ENCODE measurements around the gene AP3D1. TPM values are rescaled to one million over a fixed set of nuclear protein-coding genes. Genes with fewer than 3 reads are reported as not detected.
"Not testable (repeated sequence)": the region's sequence is repeated elsewhere in the genome, so short reads cannot be mapped to it uniquely, and the experiment has no call there.

The AP3D1 gene
- total and polyA plus RNA-seq, 7 donors, result 43.1 to 127 (median 55.7) TPM

DNA sequence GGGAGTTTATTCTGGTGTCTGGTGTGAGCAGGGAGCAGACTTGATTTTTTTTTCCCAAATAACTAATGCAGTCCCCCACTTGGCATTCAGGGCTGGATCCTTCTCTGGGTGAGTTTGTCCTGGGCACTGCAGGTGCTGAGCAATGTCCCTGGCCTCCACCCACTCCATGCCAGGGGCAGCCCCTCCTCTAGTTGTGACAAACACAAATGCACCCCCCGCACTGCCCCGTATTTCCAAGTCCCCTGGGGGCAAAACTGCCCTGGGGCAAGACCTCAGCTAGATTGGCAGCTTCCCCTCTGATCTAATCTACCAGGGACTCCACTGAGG is 61.7 kb downstream of the AP3D1 start:
- Histone ChIP-seq H3K27ac (peak overlapping the region; percentile 88 to 99 (median 93)), H3K4me3 (no peak overlapping the region), H3K27me3 (no peaks in the 10 kb centered on the region), H3K4me1 (peaks cover 0 to 96% (median 85%) of the 10 kb centered on the region in 4 donors), H3K9me3 (no peaks in the 10 kb centered on the region), H3K36me3 (peaks cover 0 to 6% (median 0%) of the 10 kb centered on the region in 4 donors)
- no peak for DNase-seq
- WGBS, 2 donors, result 63 to 81% methylated on average over 2 of the region's 2 CpGs
- intact Hi-C loops (cut with DNase I), result loop anchor here (5.0 kb wide), 1 partner anchor 72 kb away; the partner anchor contains the start of gene BTBD2
- TF ChIP-seq POLR2AphosphoS5 (IDR thresholded peaks at IDR 0.05), result no peak
- TF ChIP-seq EP300 (IDR thresholded peaks at IDR 0.05), result no peak
- TF ChIP-seq, protein P1, sequence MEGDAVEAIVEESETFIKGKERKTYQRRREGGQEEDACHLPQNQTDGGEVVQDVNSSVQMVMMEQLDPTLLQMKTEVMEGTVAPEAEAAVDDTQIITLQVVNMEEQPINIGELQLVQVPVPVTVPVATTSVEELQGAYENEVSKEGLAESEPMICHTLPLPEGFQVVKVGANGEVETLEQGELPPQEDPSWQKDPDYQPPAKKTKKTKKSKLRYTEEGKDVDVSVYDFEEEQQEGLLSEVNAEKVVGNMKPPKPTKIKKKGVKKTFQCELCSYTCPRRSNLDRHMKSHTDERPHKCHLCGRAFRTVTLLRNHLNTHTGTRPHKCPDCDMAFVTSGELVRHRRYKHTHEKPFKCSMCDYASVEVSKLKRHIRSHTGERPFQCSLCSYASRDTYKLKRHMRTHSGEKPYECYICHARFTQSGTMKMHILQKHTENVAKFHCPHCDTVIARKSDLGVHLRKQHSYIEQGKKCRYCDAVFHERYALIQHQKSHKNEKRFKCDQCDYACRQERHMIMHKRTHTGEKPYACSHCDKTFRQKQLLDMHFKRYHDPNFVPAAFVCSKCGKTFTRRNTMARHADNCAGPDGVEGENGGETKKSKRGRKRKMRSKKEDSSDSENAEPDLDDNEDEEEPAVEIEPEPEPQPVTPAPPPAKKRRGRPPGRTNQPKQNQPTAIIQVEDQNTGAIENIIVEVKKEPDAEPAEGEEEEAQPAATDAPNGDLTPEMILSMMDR (IDR thresholded peaks at IDR 0.05), result no peak
- no peak for TF ChIP-seq POLR2A (IDR thresholded peaks at IDR 0.05)

DNA sequence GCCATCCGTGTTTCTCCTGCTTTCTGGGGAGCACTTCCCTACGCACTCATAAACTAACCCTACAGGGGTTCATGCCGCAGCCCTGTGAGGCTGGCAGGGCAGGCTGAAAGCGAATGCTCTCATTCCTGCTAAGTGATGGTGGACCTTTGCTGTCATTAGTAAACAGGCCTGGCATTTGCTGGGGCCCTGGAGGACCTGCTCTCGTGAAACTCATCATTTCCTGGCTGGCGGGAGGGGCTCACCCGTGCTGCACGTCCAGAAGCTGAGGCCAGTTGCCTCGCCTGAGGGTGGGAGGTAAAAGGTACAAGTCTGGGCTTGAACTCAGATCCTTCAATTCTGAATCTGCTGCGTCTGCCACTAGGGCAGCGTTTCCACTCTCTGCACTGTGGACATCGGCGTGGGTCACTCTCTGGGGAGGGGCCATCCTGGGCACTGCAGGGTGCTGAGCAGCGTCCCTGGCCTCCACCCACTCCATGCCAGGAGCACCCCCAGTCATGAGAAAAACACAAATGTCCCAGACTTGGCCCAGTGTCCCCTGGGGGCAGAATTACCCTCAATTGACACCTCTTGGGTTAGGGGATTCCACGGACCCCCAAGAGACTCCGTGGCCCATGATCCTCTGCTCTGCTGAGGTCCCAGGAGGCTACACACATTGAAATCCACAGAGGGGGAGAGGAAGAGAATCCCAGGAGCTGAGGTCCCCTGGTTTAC is 62.2 kb downstream of the AP3D1 start:
- whole genome bisulfite sequencing, 2 donors, result 63 to 80% methylated on average over 16 of the region's 16 CpGs
- no peak for DNase-seq
- Histone ChIP-seq H3K4me3 (no peak overlapping the region), H3K9me3 (no peaks in the 10 kb centered on the region), H3K27ac (peak overlapping the region; percentile 88 to 99 (median 93)), H3K36me3 (peaks cover 0 to 10% (median 0%) of the 10 kb centered on the region in 4 donors), H3K4me1 (peaks cover 0 to 93% (median 87%) of the 10 kb centered on the region in 4 donors), H3K27me3 (no peaks in the 10 kb centered on the region)
- TF ChIP-seq POLR2AphosphoS5 (IDR thresholded peaks at IDR 0.05) (no peak), POLR2A (IDR thresholded peaks at IDR 0.05) (no peak), EP300 (IDR thresholded peaks at IDR 0.05) (no peak)
- TF ChIP-seq, protein P1 (IDR thresholded peaks at IDR 0.05), result no peak
- intact Hi-C loops (cut with DNase I), result no loop called here

DNA sequence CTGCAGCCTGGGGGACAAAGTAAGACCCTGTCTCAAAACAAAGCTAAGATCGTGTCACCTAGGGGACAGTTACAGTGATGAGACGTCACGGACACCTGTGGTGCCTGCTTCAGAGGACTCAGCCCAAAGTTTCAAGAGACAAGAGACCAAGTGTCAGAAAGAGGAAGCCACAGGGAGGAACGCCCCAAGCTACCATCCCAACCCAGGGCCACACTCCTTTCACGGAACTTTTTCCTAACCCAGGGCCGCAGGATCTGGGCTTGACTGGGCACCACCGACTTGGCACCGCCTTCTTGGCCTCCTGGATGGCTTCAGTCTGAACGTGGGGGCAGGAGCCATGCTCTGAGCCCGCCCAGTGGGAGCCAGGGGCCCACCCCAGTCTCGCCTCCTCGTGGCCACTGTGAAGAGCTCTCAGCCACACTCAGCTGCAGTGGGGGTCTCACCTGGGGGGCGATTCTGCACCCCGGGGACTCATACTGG is 63.7 kb downstream of the AP3D1 start:
- Histone ChIP-seq H3K36me3 (peaks cover 0 to 25% (median 3%) of the 10 kb centered on the region in 4 donors), H3K4me1 (peaks cover 0 to 92% (median 85%) of the 10 kb centered on the region in 4 donors), H3K27me3 (no peaks in the 10 kb centered on the region), H3K4me3 (no peak overlapping the region), H3K9me3 (no peaks in the 10 kb centered on the region), H3K27ac (peak overlapping the region; percentile 28 to 94 (median 66))
- TF ChIP-seq, protein P1 (IDR thresholded peaks at IDR 0.05), result no peak
- TF ChIP-seq POLR2AphosphoS5 (IDR thresholded peaks at IDR 0.05) (no peak), EP300 (IDR thresholded peaks at IDR 0.05) (no peak), POLR2A (IDR thresholded peaks at IDR 0.05) (no peak)
- no peak for DNase-seq
- intact Hi-C loops (cut with DNase I), result no loop called here
- WGBS, 2 donors, result 55 to 84% methylated on average over 14 of the region's 14 CpGs

DNA sequence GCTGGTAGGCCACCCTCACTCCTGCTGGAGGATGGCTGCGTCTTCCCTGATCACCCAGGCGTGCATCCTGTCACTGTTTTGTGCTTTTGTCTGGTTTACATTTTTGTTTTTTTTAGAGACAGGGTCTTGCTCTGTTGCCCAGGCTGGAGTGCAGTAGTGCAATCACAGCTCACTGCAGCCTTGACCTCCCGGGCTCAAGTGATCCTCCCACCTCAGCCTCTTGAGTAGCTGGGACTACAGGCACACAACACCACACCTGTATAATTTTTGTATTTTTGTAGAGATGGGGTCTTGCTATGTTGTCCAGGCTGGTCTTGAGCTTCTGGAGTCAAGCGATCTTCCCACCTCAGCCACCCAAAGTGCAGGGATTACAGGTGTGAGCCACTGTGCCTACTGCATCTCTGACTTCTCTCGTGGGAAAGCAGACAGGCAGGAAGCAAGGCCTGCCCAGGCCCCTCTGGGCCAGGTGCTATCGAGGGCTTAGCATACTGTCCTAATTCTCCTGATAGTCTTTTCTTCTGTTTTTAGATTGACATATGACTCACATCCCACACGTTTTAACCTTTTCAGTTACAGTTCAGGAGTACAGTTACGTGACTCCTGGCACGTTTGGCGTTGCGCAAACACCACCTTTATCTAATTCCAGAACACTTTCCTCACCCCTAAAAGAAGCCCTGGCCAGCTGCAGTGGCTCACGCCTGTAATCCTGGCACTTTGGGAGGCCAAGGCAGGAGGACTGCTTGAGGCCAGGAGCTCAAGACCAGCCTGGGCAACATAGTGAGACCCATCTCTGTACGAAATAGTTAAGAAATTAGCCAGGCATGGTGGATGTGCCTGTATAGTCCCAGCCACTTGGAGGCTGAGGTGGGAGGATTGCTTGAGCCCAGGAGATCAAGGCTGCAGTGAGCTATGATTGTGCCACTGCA is 64.4 kb downstream of the AP3D1 start:
- intact Hi-C loops (cut with DNase I); H3K9me3 ChIP-seq; H3K4me3 ChIP-seq; DNase-seq; H3K27me3 ChIP-seq: not testable (repeated sequence)
- Histone ChIP-seq H3K4me1 (peaks cover 0 to 90% (median 85%) of the 10 kb centered on the region in 4 donors), H3K27ac (peak overlapping the region; percentile 28 to 94 (median 66)), H3K36me3 (peaks cover 0 to 30% (median 3%) of the 10 kb centered on the region in 4 donors)
- WGBS, 2 donors, result 59 to 75% methylated on average over 13 of the region's 13 CpGs
